Peyer's patch (tissue), 4 donors: Measurements from ENCODE around the gene LAMA4.
"Not testable (repeated sequence)": the region's sequence is repeated elsewhere in the genome, so short reads cannot be mapped to it uniquely, and the experiment has no call there.

ENCODE experiments used
- POLR2A ChIP-seq, 2 donors: fragments of 450-650 bp; IDR thresholded peaks; one replicate each; pipeline ENCODE4 v1.5.1; 2017; ENCODE audit warnings: antibody characterized with exemption in 2 of 2, mild to moderate bottlenecking in 2 of 2, moderate library complexity in 2 of 2
- TF ChIP-seq, protein P1 (sequence below), 6 experiments: fragments of 450-650 bp in 4 of 6; fragments of 200-600 bp in 2 of 6; sonication (generic) in 1 of 6; IDR thresholded peaks; one replicate each; pipeline ENCODE4 v1.5.1; 2017 to 2019; ENCODE audit warnings: antibody characterized with exemption in 6 of 6, mild to moderate bottlenecking in 3 of 6, moderate library complexity in 1 of 6

DNA sequence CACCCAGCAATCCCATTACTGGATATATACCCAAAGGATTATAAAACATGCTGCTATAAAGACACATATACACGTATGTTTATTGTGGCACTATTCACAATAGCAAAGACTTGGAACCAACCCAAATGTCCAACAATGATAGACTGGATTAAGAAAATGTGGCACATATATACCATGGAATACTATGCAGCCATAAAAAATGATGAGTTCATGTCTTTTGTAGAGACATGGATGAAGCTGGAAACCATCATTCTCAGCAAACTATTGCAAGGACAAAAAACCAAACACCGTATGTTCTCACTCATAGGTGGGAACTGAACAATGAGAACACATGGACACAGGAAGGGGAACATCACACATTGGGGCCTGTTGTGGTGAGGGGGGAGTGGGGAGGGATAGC, 148.3 kb downstream of the LAMA4 start:
- TF ChIP-seq, protein P1, sequence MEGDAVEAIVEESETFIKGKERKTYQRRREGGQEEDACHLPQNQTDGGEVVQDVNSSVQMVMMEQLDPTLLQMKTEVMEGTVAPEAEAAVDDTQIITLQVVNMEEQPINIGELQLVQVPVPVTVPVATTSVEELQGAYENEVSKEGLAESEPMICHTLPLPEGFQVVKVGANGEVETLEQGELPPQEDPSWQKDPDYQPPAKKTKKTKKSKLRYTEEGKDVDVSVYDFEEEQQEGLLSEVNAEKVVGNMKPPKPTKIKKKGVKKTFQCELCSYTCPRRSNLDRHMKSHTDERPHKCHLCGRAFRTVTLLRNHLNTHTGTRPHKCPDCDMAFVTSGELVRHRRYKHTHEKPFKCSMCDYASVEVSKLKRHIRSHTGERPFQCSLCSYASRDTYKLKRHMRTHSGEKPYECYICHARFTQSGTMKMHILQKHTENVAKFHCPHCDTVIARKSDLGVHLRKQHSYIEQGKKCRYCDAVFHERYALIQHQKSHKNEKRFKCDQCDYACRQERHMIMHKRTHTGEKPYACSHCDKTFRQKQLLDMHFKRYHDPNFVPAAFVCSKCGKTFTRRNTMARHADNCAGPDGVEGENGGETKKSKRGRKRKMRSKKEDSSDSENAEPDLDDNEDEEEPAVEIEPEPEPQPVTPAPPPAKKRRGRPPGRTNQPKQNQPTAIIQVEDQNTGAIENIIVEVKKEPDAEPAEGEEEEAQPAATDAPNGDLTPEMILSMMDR (IDR thresholded peaks at IDR 0.05) = not testable (repeated sequence)
- not testable (repeated sequence) for TF ChIP-seq POLR2A (IDR thresholded peaks at IDR 0.05)
